Measurements from ENCODE around the gene FBXO48.
A peak's percentile ranks its signal among the peaks of the same experiment; 100 is the strongest.

Gene FBXO48

DNA sequence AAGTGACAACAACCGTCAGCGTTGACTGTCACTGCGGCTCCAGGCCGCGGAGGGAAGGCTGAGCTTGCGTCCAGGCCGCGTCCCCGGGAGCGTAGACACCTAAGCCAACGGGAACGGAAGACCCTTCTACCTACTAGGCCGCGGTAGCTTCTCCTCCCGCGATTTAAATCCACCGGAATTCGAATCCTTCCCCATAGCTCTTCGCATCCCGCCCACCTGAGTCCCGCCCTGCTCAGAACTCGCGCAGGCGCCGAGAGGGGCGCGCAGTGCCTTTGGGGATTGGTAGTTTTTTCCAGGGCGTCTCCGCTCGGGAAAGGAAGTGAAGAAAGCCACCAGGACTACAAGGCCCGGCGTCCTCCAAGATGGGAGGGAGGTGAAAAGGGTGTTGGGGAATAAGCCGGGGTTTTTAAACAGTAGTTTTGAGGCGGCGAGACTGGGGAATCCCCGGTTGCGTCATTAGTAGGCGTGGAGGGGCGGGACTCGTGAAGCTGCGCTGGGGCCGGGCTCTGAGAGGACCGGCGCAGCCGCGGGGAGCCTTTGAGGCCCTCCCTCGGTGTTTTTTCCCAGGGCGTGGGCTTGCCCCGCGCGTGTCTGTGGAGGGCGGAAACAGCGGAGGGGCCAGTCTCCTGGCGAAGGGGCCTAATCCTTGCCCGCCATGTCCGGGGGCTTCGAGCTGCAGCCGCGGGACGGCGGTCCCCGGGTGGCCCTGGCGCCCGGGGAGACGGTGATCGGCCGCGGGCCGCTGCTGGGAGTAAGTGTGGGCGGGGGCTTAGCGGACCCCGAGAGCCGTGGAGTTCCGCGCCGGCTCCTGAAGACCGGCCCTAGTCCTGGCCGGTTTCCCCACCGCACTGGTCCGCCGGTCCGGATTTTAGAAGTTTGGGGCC, at the start of gene FBXO48, which contains the start of gene APLF (continued):
- TF ChIP-seq YY1 (tag by site-specific recombination; IDR thresholded peaks at IDR 0.05): no peak
- 0 out of 2 replicates have a peak, but pooled peaks have one; percentile 10 for TF ChIP-seq WT1 (tag by site-specific recombination; IDR thresholded peaks at IDR 0.05)
- TF ChIP-seq KLF8 (tag by site-specific recombination; IDR thresholded peaks at IDR 0.05): peak; percentile 90
- TF ChIP-seq MYNN (tag by site-specific recombination; IDR thresholded peaks at IDR 0.05; ENCODE audit: borderline replicate concordance): no peak
- no peak for TF ChIP-seq ZNF223 (tag by site-specific recombination; IDR thresholded peaks at IDR 0.05)
- no peak for TF ChIP-seq HOXC10 (CRISPR knock-in tag; IDR thresholded peaks at IDR 0.05)
- peak; percentile 75 for TF ChIP-seq GLIS1 (tag by site-specific recombination; IDR thresholded peaks at IDR 0.05)
- no peak for TF ChIP-seq ZNF621 (tag by site-specific recombination; IDR thresholded peaks at IDR 0.05)
- TF ChIP-seq ZBTB17 (tag by site-specific recombination; IDR thresholded peaks at IDR 0.05): peak; percentile 29; the same call in 1 of the 2 replicates
- TF ChIP-seq, protein P1, sequence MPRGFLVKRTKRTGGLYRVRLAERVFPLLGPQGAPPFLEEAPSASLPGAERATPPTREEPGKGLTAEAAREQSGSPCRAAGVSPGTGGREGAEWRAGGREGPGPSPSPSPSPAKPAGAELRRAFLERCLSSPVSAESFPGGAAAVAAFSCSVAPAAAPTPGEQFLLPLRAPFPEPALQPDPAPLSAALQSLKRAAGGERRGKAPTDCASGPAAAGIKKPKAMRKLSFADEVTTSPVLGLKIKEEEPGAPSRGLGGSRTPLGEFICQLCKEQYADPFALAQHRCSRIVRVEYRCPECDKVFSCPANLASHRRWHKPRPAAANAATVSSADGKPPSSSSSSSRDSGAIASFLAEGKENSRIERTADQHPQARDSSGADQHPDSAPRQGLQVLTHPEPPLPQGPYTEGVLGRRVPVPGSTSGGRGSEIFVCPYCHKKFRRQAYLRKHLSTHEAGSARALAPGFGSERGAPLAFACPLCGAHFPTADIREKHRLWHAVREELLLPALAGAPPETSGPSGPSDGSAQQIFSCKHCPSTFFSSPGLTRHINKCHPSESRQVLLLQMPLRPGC (tag by site-specific recombination; IDR thresholded peaks at IDR 0.05): 0 out of 2 replicates have a peak, but pooled peaks have one; percentile 29
- no peak for TF ChIP-seq ZNF777 (tag by site-specific recombination; IDR thresholded peaks at IDR 0.05; ENCODE audit: borderline replicate concordance)
- TF ChIP-seq ZNF266 (tag by site-specific recombination; IDR thresholded peaks at IDR 0.05; ENCODE audit: low read depth): no peak
- TF ChIP-seq, protein P2, sequence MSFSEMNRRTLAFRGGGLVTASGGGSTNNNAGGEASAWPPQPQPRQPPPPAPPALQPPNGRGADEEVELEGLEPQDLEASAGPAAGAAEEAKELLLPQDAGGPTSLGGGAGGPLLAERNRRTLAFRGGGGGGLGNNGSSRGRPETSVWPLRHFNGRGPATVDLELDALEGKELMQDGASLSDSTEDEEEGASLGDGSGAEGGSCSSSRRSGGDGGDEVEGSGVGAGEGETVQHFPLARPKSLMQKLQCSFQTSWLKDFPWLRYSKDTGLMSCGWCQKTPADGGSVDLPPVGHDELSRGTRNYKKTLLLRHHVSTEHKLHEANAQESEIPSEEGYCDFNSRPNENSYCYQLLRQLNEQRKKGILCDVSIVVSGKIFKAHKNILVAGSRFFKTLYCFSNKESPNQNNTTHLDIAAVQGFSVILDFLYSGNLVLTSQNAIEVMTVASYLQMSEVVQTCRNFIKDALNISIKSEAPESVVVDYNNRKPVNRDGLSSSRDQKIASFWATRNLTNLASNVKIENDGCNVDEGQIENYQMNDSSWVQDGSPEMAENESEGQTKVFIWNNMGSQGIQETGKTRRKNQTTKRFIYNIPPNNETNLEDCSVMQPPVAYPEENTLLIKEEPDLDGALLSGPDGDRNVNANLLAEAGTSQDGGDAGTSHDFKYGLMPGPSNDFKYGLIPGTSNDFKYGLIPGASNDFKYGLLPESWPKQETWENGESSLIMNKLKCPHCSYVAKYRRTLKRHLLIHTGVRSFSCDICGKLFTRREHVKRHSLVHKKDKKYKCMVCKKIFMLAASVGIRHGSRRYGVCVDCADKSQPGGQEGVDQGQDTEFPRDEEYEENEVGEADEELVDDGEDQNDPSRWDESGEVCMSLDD (tag by site-specific recombination; IDR thresholded peaks at IDR 0.05): peak; percentile 78
- peak; percentile 100 for TF ChIP-seq GLIS2 (tag by site-specific recombination; IDR thresholded peaks at IDR 0.05)
- peak; percentile 48 for TF ChIP-seq SP7 (tag by site-specific recombination; IDR thresholded peaks at IDR 0.05)
- peak; percentile 98 for TF ChIP-seq SP3 (tag by site-specific recombination; IDR thresholded peaks at IDR 0.05)
- TF ChIP-seq ZNF37A (tag by site-specific recombination; IDR thresholded peaks at IDR 0.05): no peak
- TF ChIP-seq, protein P3, sequence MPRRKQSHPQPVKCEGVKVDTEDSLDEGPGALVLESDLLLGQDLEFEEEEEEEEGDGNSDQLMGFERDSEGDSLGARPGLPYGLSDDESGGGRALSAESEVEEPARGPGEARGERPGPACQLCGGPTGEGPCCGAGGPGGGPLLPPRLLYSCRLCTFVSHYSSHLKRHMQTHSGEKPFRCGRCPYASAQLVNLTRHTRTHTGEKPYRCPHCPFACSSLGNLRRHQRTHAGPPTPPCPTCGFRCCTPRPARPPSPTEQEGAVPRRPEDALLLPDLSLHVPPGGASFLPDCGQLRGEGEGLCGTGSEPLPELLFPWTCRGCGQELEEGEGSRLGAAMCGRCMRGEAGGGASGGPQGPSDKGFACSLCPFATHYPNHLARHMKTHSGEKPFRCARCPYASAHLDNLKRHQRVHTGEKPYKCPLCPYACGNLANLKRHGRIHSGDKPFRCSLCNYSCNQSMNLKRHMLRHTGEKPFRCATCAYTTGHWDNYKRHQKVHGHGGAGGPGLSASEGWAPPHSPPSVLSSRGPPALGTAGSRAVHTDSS (tag by site-specific recombination; IDR thresholded peaks at IDR 0.05): no peak
- no peak for TF ChIP-seq ZNF654 (tag by site-specific recombination; IDR thresholded peaks at IDR 0.05; ENCODE audit: low read depth)
- TF ChIP-seq KLF9 (tag by site-specific recombination; IDR thresholded peaks at IDR 0.05; ENCODE audit: low read depth): peak; percentile 93
- no peak for TF ChIP-seq TCF7L2 (IDR thresholded peaks at IDR 0.05; ENCODE audit: borderline replicate concordance, low read depth, low read length)
- no peak for TF ChIP-seq ZNF174 (tag by site-specific recombination; IDR thresholded peaks at IDR 0.05)
- no peak for TF ChIP-seq ZNF114 (tag by site-specific recombination; IDR thresholded peaks at IDR 0.05)
- peak; percentile 98 for TF ChIP-seq ZNF76 (tag by site-specific recombination; IDR thresholded peaks at IDR 0.05; ENCODE audit: borderline replicate concordance, low read depth)
- TF ChIP-seq ZNF610 (tag by site-specific recombination; IDR thresholded peaks at IDR 0.05; ENCODE audit: borderline replicate concordance): 0 out of 2 replicates have a peak, but pooled peaks have one; percentile 21
- no peak for TF ChIP-seq ZNF169 (tag by site-specific recombination; IDR thresholded peaks at IDR 0.05)
- TF ChIP-seq, protein P4, sequence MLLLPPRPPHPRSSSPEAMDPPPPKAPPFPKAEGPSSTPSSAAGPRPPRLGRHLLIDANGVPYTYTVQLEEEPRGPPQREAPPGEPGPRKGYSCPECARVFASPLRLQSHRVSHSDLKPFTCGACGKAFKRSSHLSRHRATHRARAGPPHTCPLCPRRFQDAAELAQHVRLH (tag by site-specific recombination; IDR thresholded peaks at IDR 0.05): peak; percentile 60; the same call in 1 of the 2 replicates
- TF ChIP-seq, protein P5, sequence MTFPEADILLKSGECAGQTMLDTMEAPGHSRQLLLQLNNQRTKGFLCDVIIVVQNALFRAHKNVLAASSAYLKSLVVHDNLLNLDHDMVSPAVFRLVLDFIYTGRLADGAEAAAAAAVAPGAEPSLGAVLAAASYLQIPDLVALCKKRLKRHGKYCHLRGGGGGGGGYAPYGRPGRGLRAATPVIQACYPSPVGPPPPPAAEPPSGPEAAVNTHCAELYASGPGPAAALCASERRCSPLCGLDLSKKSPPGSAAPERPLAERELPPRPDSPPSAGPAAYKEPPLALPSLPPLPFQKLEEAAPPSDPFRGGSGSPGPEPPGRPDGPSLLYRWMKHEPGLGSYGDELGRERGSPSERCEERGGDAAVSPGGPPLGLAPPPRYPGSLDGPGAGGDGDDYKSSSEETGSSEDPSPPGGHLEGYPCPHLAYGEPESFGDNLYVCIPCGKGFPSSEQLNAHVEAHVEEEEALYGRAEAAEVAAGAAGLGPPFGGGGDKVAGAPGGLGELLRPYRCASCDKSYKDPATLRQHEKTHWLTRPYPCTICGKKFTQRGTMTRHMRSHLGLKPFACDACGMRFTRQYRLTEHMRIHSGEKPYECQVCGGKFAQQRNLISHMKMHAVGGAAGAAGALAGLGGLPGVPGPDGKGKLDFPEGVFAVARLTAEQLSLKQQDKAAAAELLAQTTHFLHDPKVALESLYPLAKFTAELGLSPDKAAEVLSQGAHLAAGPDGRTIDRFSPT (tag by site-specific recombination; IDR thresholded peaks at IDR 0.05): no peak
- TF ChIP-seq BCL11A (tag by site-specific recombination; IDR thresholded peaks at IDR 0.05; ENCODE audit: low read depth): no peak
- no peak for TF ChIP-seq ZNF121 (tag by site-specific recombination; IDR thresholded peaks at IDR 0.05)
- no peak for TF ChIP-seq ZNF529 (tag by site-specific recombination; IDR thresholded peaks at IDR 0.05; ENCODE audit: insufficient replicate concordance)
- no peak for TF ChIP-seq REPIN1 (tag by site-specific recombination; IDR thresholded peaks at IDR 0.05; ENCODE audit: low read depth)
- TF ChIP-seq ZNF521 (tag by site-specific recombination; IDR thresholded peaks at IDR 0.05): no peak

Measured in HEK293 (cell line).